Neural progenitor cell (in vitro differentiated cells): ENCODE measurements around the gene ATP8A1.
"Not testable (repeated sequence)": the region's sequence is repeated elsewhere in the genome, so short reads cannot be mapped to it uniquely, and the experiment has no call there.

Experiments used
- CTCF ChIP-seq: fragments of 200-600 bp; sonication (generic); IDR thresholded peaks from 2 replicates; pipeline ENCODE4 v1.5.1; 2017; ENCODE audit warnings: antibody characterized with exemption, mild to moderate bottlenecking
- EZH2 ChIP-seq: fragments of 200-600 bp; sonication (generic); IDR thresholded peaks from 2 replicates; pipeline ENCODE4 v1.6.1; 2017; ENCODE audit warnings: antibody characterized with exemption, mild to moderate bottlenecking, moderate library complexity
- EZH2phosphoT487 ChIP-seq: fragments of 200-600 bp; sonication (generic); IDR thresholded peaks from 2 replicates; pipeline ENCODE4 v1.6.1; 2017; ENCODE audit warnings: antibody characterized with exemption

- TF ChIP-seq CTCF, EZH2, EZH2phosphoT487: not testable (repeated sequence)
Measured at GRCh38 chr4:42652529-42653231, 4.2 kb downstream of the ATP8A1 start.
